KOPT-K1 (cell line): ENCODE measurements around the gene TRAPPC3L.

ENCODE experiments used
- H3K27ac ChIP-seq: fragments of 200-600 bp; sonication (generic); 2 replicates; pipeline ENCODE4 v1.5.1; 2016; ENCODE audit warnings: antibody characterized with exemption, mild to moderate bottlenecking, low read depth, low read length; ENCODE audit not compliant: poor library complexity, severe bottlenecking
- H3K36me3 ChIP-seq: fragments of 200-600 bp; sonication (generic); 2 replicates; pipeline ENCODE4 v1.5.1; 2017; ENCODE audit warnings: antibody characterized with exemption, mild to moderate bottlenecking, low read length, moderate library complexity; ENCODE audit not compliant: insufficient read depth
- H3K9me3 ChIP-seq: fragments of 200-600 bp; sonication (generic); 2 replicates; pipeline ENCODE4 v1.5.1; 2017; ENCODE audit warnings: antibody characterized with exemption, low read length, mild to moderate bottlenecking; ENCODE audit not compliant: insufficient read depth, poor library complexity, severe bottlenecking

Gene TRAPPC3L

GRCh38 chr6:116475141-116475540 lies 70.3 kb downstream of the TRAPPC3L start:
- Histone ChIP-seq H3K27ac (no peak overlapping the region), H3K36me3 (no peaks in the 10 kb centered on the region), H3K9me3 (no peaks in the 10 kb centered on the region)

DNA sequence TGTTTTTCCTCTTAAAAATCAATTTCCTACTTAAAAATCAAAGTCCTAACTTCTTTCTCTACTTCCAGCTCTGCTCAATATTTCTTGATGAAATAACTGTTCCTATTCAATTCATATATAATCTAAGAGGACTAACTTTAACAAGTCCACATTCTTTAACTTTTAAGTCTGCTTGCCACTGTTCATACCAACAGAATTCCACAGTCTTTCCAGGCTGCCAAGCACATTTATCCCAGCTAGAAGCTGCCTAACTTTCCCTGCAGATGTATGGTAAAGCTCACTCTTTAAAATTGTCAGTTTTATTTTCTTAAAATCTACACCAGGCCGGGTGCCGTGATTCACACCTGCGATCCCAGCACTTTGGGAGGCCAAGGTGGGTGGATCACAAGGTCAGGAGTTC lies 72.8 kb downstream of the TRAPPC3L start:
- H3K27ac ChIP-seq: no peak overlapping the region
- H3K9me3 ChIP-seq: no peaks in the 10 kb centered on the region
- no peaks in the 10 kb centered on the region for H3K36me3 ChIP-seq

- Histone ChIP-seq H3K36me3 (no peaks in the 10 kb centered on the region), H3K9me3 (no peaks in the 10 kb centered on the region), H3K27ac (no peak overlapping the region)
These were observed 74.0 kb downstream of the TRAPPC3L start for GRCh38 chr6:116471531-116471930.

DNA sequence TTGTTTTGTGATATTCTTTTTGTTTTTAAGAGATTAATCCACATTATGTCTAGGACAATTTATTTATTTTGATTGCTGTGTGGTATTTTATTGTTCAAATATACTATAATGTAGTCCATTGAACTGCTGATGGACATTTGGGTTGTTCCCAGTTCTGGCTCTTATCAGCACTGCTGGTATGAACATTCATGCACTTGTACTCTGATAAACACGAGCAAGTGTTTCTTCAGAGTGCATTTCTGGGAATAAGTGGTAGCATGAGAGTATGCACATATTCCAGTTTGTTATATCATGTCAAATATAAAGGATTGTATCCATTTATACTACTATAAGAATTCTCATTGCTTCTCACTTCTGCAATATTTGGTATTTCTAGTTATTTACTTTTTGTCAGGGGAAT lies 77.2 kb downstream of the TRAPPC3L start:
- H3K9me3 ChIP-seq: no peaks in the 10 kb centered on the region
- H3K27ac ChIP-seq: no peak overlapping the region

GRCh38 chr6:116467514-116467913 lies 78.0 kb downstream of the TRAPPC3L start:
- Histone ChIP-seq H3K27ac (no peak overlapping the region), H3K9me3 (peaks cover under 1% of the 10 kb centered on the region), H3K36me3 (no peaks in the 10 kb centered on the region)

More for the DNA sequence above, 77.2 kb downstream of the TRAPPC3L start:
- H3K36me3 ChIP-seq: no peaks in the 10 kb centered on the region

- Histone ChIP-seq H3K9me3 (peaks cover 4% of the 10 kb centered on the region), H3K36me3 (no peaks in the 10 kb centered on the region), H3K27ac (no peak overlapping the region)
These were observed 78.4 kb downstream of the TRAPPC3L start for GRCh38 chr6:116467096-116467495.

DNA sequence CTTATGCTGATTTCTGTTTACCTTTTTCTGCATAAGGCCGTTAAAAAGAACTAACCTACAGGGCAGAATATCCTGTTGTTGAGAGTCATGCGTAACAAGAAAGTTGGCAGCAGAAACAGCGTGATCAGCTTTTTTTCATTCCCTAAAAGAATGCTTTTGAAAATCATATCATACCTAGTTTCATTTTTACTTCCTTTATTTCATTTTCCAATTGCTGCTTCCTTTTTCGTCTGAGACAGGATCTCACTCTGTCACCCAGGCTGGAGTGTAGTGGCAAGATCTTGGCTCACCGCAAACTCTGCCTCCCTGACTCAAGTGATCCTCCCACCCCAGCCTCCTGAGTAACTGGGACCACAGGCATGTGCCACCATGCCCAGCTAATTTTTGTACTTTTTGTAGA lies 80.2 kb downstream of the TRAPPC3L start:
- Histone ChIP-seq H3K9me3 (peaks cover 5% of the 10 kb centered on the region), H3K27ac (no peak overlapping the region), H3K36me3 (no peaks in the 10 kb centered on the region)

DNA sequence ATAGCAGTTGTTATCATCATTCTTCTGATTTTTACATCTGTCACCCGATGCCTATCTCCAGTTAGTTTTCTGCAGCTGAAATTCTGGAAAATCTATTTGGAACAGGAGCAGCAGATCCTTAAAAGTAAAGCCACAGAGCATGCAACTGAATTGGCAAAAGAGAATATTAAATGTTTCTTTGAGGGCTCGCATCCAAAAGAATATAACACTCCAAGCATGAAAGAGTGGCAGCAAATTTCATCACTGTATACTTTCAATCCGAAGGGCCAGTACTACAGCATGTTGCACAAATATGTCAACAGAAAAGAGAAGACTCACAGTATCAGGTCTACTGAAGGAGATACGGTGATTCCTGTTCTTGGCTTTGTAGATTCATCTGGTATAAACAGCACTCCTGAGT lies 82.2 kb downstream of the TRAPPC3L start:
- H3K36me3 ChIP-seq: no peaks in the 10 kb centered on the region

DNA sequence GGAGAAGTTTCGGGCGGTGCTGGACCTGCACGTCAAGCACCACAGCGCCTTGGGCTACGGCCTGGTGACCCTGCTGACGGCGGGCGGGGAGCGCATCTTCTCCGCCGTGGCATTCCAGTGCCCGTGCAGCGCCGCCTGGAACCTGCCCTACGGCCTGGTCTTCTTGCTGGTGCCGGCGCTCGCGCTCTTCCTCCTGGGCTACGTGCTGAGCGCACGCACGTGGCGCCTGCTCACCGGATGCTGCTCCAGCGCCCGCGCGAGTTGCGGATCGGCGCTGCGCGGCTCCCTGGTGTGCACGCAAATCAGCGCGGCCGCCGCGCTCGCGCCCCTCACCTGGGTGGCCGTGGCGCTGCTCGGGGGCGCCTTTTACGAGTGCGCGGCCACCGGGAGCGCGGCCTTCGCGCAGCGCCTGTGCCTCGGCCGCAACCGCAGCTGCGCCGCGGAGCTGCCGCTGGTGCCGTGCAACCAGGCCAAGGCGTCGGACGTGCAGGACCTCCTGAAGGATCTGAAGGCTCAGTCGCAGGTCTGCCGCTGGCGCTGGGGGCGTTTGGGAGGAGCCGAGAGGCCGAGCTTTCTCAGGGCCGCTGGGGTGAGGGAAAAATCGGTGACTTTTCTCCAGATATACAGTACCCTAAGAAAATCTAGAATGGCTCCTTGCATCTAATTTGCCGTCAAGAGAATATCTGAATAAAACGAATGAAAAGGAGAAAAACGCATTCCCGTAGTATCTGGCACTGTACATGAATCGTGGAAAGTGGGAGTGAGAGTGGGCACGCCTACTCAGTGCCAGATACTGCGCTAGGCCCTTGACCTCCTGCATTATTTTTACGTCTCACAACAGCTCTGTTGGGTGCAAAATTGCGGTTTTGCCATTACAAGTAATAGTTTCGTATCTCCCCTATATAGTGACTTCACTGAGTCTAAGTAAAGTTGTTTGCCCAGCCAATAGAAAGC lies 83.3 kb downstream of the TRAPPC3L start:
- Histone ChIP-seq H3K27ac (no peak overlapping the region), H3K9me3 (peaks cover 5% of the 10 kb centered on the region), H3K36me3 (no peaks in the 10 kb centered on the region)

More for the DNA sequence above, 82.2 kb downstream of the TRAPPC3L start:
- H3K9me3 ChIP-seq: peaks cover 5% of the 10 kb centered on the region
- H3K27ac ChIP-seq: no peak overlapping the region

GRCh38 chr6:116461331-116461931 lies 84.1 kb downstream of the TRAPPC3L start, which contains the start of gene CALHM6:
CALHM6 (plus strand) TSS chr6:116461375; CDS start chr6:116461930, 555 bp downstream.
- peaks cover 5% of the 10 kb centered on the region for H3K9me3 ChIP-seq
- H3K27ac ChIP-seq: no peak within 1 kb of the TSS
- H3K36me3 ChIP-seq: no peaks in the 10 kb centered on the region

- peaks cover 5% of the 10 kb centered on the region for H3K9me3 ChIP-seq
- no peak overlapping the region for H3K27ac ChIP-seq
- H3K36me3 ChIP-seq: no peaks in the 10 kb centered on the region
These were observed 85.6 kb downstream of the TRAPPC3L start for GRCh38 chr6:116459927-116460326.

GRCh38 chr6:116458264-116458663 lies 87.2 kb downstream of the TRAPPC3L start:
- Histone ChIP-seq H3K27ac (no peak overlapping the region), H3K36me3 (no peaks in the 10 kb centered on the region), H3K9me3 (peaks cover 5% of the 10 kb centered on the region)

- Histone ChIP-seq H3K9me3 (no peaks in the 10 kb centered on the region), H3K27ac (no peak overlapping the region), H3K36me3 (no peaks in the 10 kb centered on the region)
These were observed 88.6 kb downstream of the TRAPPC3L start for GRCh38 chr6:116456927-116457326.

DNA sequence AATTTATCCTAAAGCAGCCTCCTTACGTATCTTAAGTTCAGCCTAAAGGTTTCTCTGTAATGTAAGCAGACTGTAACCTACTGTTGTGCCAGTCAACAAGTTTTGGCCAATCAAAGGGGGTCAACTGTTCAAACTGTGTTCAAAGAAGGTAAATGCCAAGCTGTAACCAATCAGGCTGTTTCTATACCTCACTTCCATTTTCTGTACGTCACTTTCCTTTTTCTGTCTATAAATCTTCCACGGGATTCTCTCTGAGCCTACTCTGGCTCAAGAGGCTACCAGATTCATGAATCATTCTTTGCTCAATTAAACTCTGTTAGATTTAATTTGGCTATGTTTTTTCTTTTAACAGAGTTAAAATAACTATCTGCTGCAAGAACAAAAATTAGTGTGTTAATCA lies 89.4 kb downstream of the TRAPPC3L start:
- Histone ChIP-seq H3K9me3 (no peaks in the 10 kb centered on the region), H3K36me3 (no peaks in the 10 kb centered on the region), H3K27ac (no peak overlapping the region)

DNA sequence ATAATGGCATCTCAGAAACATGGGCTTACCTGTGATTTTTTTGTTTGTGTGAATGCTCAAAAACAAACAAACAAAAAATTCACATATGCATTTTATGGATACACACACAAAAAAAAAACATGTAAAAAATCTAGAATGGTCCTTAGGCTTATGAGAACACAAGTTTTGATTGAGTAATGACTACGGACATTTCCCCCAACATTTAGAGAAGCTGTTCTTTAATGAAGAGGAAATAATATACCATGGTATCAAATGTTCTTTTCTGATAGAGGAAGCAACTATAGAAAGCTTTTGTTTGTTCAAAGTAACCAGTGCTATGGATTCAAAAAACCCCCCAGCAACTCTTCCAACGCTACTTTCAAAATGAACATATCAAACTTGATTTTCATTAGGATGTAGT lies 93.0 kb downstream of the TRAPPC3L start:
- H3K36me3 ChIP-seq: no peaks in the 10 kb centered on the region
- no peaks in the 10 kb centered on the region for H3K9me3 ChIP-seq
- H3K27ac ChIP-seq: no peak overlapping the region
